Uterus (tissue), 4 donors: ENCODE results near the gene SLC38A10. TPM values are rescaled to one million over a fixed set of nuclear protein-coding genes. Genes with fewer than 3 reads are reported as not detected.

ENCODE experiments used
- DNase-seq, 2 donors: peaks; one replicate each; pipeline ENCODE4 v3.0.0-alpha.2; 2019 to 2020
- H3K27ac ChIP-seq, 2 donors: fragments of 200-600 bp; sonication (generic); 1 replicate in 1 of 2; 2 replicates in 1 of 2; pipeline ENCODE4 v1.5.1; 2016 to 2018
- H3K27me3 ChIP-seq, 2 donors: fragments of 200-600 bp; sonication (generic); one replicate each; pipeline ENCODE4 v1.5.1; 2018 to 2019; ENCODE audit warnings: control low read depth in 1 of 2
- H3K36me3 ChIP-seq, 2 donors: fragments of 200-600 bp; sonication (generic); one replicate each; pipeline ENCODE4 v1.5.1; 2019; ENCODE audit warnings: control low read depth in 1 of 2
- H3K4me1 ChIP-seq, 2 donors: fragments of 200-600 bp; sonication (generic); one replicate each; pipeline ENCODE4 v1.5.1; 2018 to 2019; ENCODE audit warnings: control low read depth in 1 of 2
- H3K4me3 ChIP-seq, 2 donors: fragments of 200-600 bp; sonication (generic); 1 replicate in 1 of 2; 2 replicates in 1 of 2; pipeline ENCODE4 v1.5.1; 2018 to 2019; ENCODE audit warnings: mild to moderate bottlenecking in 1 of 2
- H3K9me3 ChIP-seq, 2 donors: fragments of 200-600 bp; sonication (generic); one replicate each; pipeline ENCODE4 v1.5.1; 2019; ENCODE audit warnings: control low read depth in 1 of 2
- CTCF ChIP-seq, 4 experiments: fragments of 200-600 bp in 2 of 4; fragments of 450-650 bp in 2 of 4; sonication (generic) in 2 of 4; IDR thresholded peaks; one replicate each; pipeline ENCODE4 v1.5.1; 2016 to 2019; ENCODE audit warnings: antibody characterized with exemption in 4 of 4, mild to moderate bottlenecking in 2 of 4, moderate library complexity in 1 of 4
- POLR2A ChIP-seq, 2 donors: fragments of 450-650 bp; IDR thresholded peaks; one replicate each; pipeline ENCODE4 v1.6.1; 2016; ENCODE audit warnings: antibody characterized with exemption in 2 of 2, mild to moderate bottlenecking in 1 of 2, moderate library complexity in 1 of 2
- intact Hi-C: fragments of 100-400 bp; cut with DNase I; formaldehyde crosslinking; loops from one replicate; pipeline ENCODE4 v1.15.1; 2023; ENCODE audit warnings: low total_unique reads
- total RNA-seq, 4 donors: library from RNA; depleted of rRNA in 3 of 4; stranded (reverse); fragments of >200 nt in 3 of 4; gene quantifications; one replicate each; pipeline versions ENCODE4 v1.1.0 to v1.2.4, GENCODE V29; 2014 to 2023
- donor health status: DM: yes; HTN: yes; CAD: no.

SLC38A10 gene
- total RNA-seq, 4 donors from 2014 or later, result 50.7 to 55.4 (median 53.3) TPM

DNA sequence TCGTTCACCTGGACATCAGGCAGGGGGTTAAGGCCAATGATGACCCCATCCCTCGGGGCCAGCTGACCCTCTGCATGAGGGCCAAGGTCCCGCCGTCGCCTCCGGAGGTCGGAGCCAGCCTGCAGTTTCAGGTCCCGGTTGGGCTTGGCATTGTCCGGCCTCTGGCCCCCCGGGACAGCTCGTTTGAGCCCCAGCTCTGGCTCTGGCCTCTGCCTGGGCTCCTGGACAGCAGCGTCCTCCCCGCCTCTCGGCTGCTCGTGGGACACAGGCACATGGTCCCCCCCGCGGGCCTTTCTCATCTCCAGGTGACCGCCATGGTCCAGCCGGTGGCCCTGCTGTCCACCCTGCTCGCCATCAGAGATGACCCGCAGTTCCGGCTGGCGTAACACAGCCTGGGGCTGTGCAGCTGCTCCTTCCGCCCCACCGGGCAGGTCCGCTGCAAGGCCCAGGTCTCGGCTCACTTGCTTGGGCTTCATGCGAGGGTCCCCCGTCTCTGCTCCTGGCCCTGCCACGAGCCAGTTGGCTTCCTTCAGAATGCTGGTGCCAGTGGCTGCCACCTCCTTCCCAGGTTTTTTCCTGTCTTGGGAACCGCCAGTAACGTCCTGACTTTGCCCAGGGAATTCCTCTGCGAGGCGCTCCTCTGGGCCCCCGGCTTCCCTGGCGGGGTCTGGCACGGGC lies 49.3 kb downstream of the SLC38A10 start:
- intact Hi-C loops, result no loop called here
- DNase-seq, result no peak
- Histone ChIP-seq H3K4me3 (no peak overlapping the region), H3K27ac (no peak overlapping the region), H3K9me3 (no peaks in the 10 kb centered on the region), H3K27me3 (no peaks in the 10 kb centered on the region), H3K36me3 (no peaks in the 10 kb centered on the region), H3K4me1 (no peaks in the 10 kb centered on the region)
- no peak for TF ChIP-seq CTCF (IDR thresholded peaks at IDR 0.05)
- TF ChIP-seq POLR2A (IDR thresholded peaks at IDR 0.05), result no peak

- Histone ChIP-seq H3K27ac (no peak overlapping the region), H3K9me3 (no peaks in the 10 kb centered on the region), H3K4me3 (no peak overlapping the region), H3K27me3 (no peaks in the 10 kb centered on the region), H3K4me1 (no peaks in the 10 kb centered on the region), H3K36me3 (no peaks in the 10 kb centered on the region)
- intact Hi-C loops, result no loop called here
- no peak for TF ChIP-seq CTCF (IDR thresholded peaks at IDR 0.05)
- no peak for DNase-seq
Observed at GRCh38 chr17:81245024-81245664, 50.0 kb downstream of the SLC38A10 start.

DNA sequence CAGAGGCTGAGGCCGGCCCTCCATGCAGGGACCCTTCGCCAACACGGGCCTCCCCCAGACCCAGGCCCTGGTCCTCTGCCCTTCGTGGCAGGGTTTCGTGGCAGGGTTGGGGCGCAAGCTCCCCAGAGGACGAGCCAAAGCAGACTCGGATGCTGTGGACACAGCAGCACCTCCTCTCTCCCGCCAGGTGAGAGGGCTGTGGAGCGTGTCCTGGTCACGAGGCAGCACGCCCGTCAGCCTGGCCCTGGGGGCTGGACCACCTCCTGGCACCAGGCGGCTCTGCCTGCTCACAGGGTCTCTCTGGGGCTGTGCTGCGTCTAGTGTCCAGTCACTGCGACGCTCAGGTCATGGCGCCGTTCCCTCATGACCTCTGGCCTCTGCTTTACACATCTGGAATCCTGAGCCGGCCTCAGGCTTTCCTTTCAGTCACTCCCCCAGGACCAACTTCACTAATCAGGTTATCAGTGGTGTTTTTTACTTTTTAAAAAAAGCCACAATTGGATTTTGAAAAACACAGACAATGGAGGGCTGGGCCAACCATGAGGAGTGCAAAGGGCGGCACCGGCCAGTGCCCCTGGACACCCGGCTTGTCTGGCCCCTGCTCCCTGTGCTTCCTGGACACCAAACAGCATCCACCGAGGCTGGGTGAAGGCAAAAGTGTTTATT lies 50.6 kb downstream of the SLC38A10 start:
- DNase-seq, result no peak
- Histone ChIP-seq H3K4me1 (no peaks in the 10 kb centered on the region), H3K27me3 (no peaks in the 10 kb centered on the region), H3K27ac (no peak overlapping the region), H3K9me3 (no peaks in the 10 kb centered on the region), H3K36me3 (no peaks in the 10 kb centered on the region), H3K4me3 (no peak overlapping the region)
- TF ChIP-seq CTCF (IDR thresholded peaks at IDR 0.05) (no peak), POLR2A (IDR thresholded peaks at IDR 0.05) (no peak)
- intact Hi-C loops, result no loop called here

- Histone ChIP-seq H3K9me3 (no peaks in the 10 kb centered on the region), H3K27me3 (no peaks in the 10 kb centered on the region), H3K36me3 (no peaks in the 10 kb centered on the region), H3K4me1 (no peaks in the 10 kb centered on the region), H3K4me3 (no peak overlapping the region), H3K27ac (no peak overlapping the region)
- TF ChIP-seq POLR2A (IDR thresholded peaks at IDR 0.05) (no peak), CTCF (IDR thresholded peaks at IDR 0.05) (no peak)
- DNase-seq, result no peak
- intact Hi-C loops, result no loop called here
Observed at GRCh38 chr17:81243333-81243664, 51.8 kb downstream of the SLC38A10 start.
